ENCODE data around the gene CDC42BPA. TPM values are rescaled to one million over a fixed set of nuclear protein-coding genes. Genes with fewer than 3 reads are reported as not detected.

CDC42BPA gene
- total RNA-seq, 4 donors from 2014 or later, result 49.0 to 102 (median 54.2) TPM

DNA sequence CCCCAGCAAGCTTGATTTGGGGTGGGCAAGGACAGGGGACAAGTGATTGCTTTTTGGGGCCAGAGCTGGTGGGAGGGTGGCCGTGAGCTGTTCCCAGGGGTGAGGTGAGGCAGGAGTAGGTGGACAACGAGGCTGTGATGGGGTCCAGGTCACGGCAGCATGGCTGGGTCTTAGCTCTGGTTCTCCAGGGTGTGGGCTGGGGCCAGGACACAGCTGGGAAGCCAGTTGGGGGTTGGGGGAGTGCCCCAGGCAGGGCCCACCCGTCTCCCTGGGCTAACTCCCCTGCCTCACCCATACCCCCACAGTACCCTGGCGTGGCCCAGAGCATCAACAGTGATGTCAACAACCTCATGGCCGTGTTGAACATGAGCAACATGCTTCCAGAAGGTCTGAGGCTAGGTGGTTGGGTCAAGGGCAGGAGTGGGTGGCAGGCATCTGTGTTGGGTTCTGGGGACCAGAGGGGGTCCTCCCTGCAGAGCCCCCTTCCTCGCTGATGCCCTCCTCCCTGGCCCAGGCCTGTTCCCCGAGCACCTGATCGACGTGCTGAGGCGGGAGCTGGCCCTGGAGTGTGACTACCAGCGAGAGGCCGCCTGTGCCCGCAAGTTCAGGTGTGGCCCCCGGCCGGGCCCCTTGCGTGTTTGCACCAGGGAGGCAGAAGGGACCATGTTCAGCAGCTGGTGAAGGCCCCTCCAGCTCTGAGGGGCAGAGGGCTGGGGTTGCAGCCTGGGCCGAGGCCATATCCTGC is 334.9 kb downstream of the CDC42BPA start:
- Histone ChIP-seq H3K4me3 (no peak overlapping the region), H3K4me1 (peaks cover 11 to 21% (median 13%) of the 10 kb centered on the region in 4 donors), H3K27me3 (no peaks in the 10 kb centered on the region), H3K9me3 (no peaks in the 10 kb centered on the region), H3K27ac (peak overlapping the region in 1 of 4 donors; percentile 8), H3K36me3 (peaks cover 0 to 6% (median 0%) of the 10 kb centered on the region in 4 donors)
- 94% methylated on average over 18 of the region's 18 CpGs; no CpG with 5 or more reads in 1 of the 2 donors for WGBS, 2 donors (ENCODE audit: low coverage in 1 of 2)
- no peak for DNase-seq
- TF ChIP-seq EP300 (IDR thresholded peaks at IDR 0.05; ENCODE audit: low read depth) (no peak), POLR2A (IDR thresholded peaks at IDR 0.05) (no peak), POLR2AphosphoS5 (IDR thresholded peaks at IDR 0.05) (no peak)
- TF ChIP-seq, protein P1, sequence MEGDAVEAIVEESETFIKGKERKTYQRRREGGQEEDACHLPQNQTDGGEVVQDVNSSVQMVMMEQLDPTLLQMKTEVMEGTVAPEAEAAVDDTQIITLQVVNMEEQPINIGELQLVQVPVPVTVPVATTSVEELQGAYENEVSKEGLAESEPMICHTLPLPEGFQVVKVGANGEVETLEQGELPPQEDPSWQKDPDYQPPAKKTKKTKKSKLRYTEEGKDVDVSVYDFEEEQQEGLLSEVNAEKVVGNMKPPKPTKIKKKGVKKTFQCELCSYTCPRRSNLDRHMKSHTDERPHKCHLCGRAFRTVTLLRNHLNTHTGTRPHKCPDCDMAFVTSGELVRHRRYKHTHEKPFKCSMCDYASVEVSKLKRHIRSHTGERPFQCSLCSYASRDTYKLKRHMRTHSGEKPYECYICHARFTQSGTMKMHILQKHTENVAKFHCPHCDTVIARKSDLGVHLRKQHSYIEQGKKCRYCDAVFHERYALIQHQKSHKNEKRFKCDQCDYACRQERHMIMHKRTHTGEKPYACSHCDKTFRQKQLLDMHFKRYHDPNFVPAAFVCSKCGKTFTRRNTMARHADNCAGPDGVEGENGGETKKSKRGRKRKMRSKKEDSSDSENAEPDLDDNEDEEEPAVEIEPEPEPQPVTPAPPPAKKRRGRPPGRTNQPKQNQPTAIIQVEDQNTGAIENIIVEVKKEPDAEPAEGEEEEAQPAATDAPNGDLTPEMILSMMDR (IDR thresholded peaks at IDR 0.05), result no peak
- in situ Hi-C loops (cut with MboI; ENCODE audit: low pct_ligation_motif_present in 1 of 4, low pct_unique_long_range_greater_than_20kb in 1 of 4, low sequenced_read_pairs in 3 of 4), result no loop called here
- intact Hi-C loops (cut with DNase I; ENCODE audit: low total_unique reads), result no loop called here

- Histone ChIP-seq H3K27ac (peak overlapping the region in 1 of 4 donors; percentile 8), H3K36me3 (peaks cover 0 to 6% (median 0%) of the 10 kb centered on the region in 4 donors), H3K27me3 (no peaks in the 10 kb centered on the region), H3K9me3 (no peaks in the 10 kb centered on the region), H3K4me3 (no peak overlapping the region), H3K4me1 (peaks cover 3 to 13% (median 9%) of the 10 kb centered on the region in 4 donors)
- in situ Hi-C loops (cut with MboI; ENCODE audit: low pct_ligation_motif_present in 1 of 4, low pct_unique_long_range_greater_than_20kb in 1 of 4, low sequenced_read_pairs in 3 of 4) (no loop called here), intact Hi-C loops (cut with DNase I; ENCODE audit: low total_unique reads) (no loop called here)
- WGBS, 2 donors (ENCODE audit: low coverage in 1 of 2), result 92% methylated on average over 31 of the region's 31 CpGs; no CpG with 5 or more reads in 1 of the 2 donors
- no peak for DNase-seq
- TF ChIP-seq EP300 (IDR thresholded peaks at IDR 0.05; ENCODE audit: low read depth), result no peak
Measured at GRCh38 chr1:226982451-226983177, 335.7 kb downstream of the CDC42BPA start.

DNA sequence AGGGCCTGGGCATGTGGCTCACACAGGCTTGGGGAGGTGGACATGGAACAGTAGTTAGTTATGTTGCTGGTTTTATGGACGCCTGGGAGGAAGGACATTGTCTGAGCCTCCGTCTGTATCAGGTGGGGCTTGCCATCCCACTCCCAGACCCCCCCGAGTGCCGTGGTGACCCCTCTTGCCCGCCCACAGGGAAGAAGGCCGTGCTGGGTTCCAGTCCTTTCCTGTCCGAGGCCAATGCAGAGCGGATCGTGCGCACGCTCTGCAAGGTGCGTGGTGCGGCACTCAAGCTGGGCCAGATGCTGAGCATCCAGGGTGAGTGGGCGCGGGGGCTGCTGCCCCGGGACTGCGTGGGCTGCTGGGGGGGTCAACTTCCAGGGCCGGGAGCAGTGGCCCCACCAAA is 336.5 kb downstream of the CDC42BPA start:
- Histone ChIP-seq H3K36me3 (peaks cover 0 to 5% (median 0%) of the 10 kb centered on the region in 4 donors), H3K4me3 (no peak overlapping the region), H3K27me3 (no peaks in the 10 kb centered on the region), H3K9me3 (no peaks in the 10 kb centered on the region), H3K4me1 (peaks cover 0 to 5% (median 1%) of the 10 kb centered on the region in 4 donors), H3K27ac (no peak overlapping the region)
- intact Hi-C loops (cut with DNase I; ENCODE audit: low total_unique reads) (no loop called here), in situ Hi-C loops (cut with MboI; ENCODE audit: low pct_ligation_motif_present in 1 of 4, low pct_unique_long_range_greater_than_20kb in 1 of 4, low sequenced_read_pairs in 3 of 4) (no loop called here)
- TF ChIP-seq, protein P1 (IDR thresholded peaks at IDR 0.05), result no peak
- no peak for TF ChIP-seq POLR2A (IDR thresholded peaks at IDR 0.05)
- TF ChIP-seq EP300 (IDR thresholded peaks at IDR 0.05; ENCODE audit: low read depth), result no peak
- no peak for TF ChIP-seq POLR2AphosphoS5 (IDR thresholded peaks at IDR 0.05)
- no peak for DNase-seq
- 90% methylated on average over 18 of the region's 18 CpGs; no CpG with 5 or more reads in 1 of the 2 donors for WGBS, 2 donors (ENCODE audit: low coverage in 1 of 2)

- Histone ChIP-seq H3K4me3 (no peak overlapping the region), H3K4me1 (peaks cover 0 to under 1% (median 0%) of the 10 kb centered on the region in 4 donors), H3K36me3 (peaks cover 0 to under 1% (median 0%) of the 10 kb centered on the region in 4 donors), H3K9me3 (no peaks in the 10 kb centered on the region), H3K27me3 (no peaks in the 10 kb centered on the region), H3K27ac (no peak overlapping the region)
- DNase-seq, result no peak
- in situ Hi-C loops (cut with MboI; ENCODE audit: low pct_ligation_motif_present in 1 of 4, low pct_unique_long_range_greater_than_20kb in 1 of 4, low sequenced_read_pairs in 3 of 4), result no loop called here
- TF ChIP-seq, protein P1 (IDR thresholded peaks at IDR 0.05), result no peak
- TF ChIP-seq POLR2A (IDR thresholded peaks at IDR 0.05), result no peak
- TF ChIP-seq POLR2AphosphoS5 (IDR thresholded peaks at IDR 0.05), result no peak
- TF ChIP-seq EP300 (IDR thresholded peaks at IDR 0.05; ENCODE audit: low read depth), result no peak
- WGBS, 2 donors (ENCODE audit: low coverage in 1 of 2), result 88% methylated on average over 9 of the region's 12 CpGs; no CpG with 5 or more reads in 1 of the 2 donors
- intact Hi-C loops (cut with DNase I; ENCODE audit: low total_unique reads), result no loop called here
Measured at GRCh38 chr1:226981386-226981817, 336.9 kb downstream of the CDC42BPA start.
